ENCODE measurements around the gene CLDN9. TPM values are rescaled to one million over a fixed set of nuclear protein-coding genes. Genes with fewer than 3 reads are reported as not detected.

CLDN9 gene
- total and polyA plus RNA-seq, 9 of the 15 experiments (the other 6 are each of a cell fraction or from before 2014, with no cell fraction given), result 0.12 to 0.44 (median 0.22) TPM; not detected in 4

DNA sequence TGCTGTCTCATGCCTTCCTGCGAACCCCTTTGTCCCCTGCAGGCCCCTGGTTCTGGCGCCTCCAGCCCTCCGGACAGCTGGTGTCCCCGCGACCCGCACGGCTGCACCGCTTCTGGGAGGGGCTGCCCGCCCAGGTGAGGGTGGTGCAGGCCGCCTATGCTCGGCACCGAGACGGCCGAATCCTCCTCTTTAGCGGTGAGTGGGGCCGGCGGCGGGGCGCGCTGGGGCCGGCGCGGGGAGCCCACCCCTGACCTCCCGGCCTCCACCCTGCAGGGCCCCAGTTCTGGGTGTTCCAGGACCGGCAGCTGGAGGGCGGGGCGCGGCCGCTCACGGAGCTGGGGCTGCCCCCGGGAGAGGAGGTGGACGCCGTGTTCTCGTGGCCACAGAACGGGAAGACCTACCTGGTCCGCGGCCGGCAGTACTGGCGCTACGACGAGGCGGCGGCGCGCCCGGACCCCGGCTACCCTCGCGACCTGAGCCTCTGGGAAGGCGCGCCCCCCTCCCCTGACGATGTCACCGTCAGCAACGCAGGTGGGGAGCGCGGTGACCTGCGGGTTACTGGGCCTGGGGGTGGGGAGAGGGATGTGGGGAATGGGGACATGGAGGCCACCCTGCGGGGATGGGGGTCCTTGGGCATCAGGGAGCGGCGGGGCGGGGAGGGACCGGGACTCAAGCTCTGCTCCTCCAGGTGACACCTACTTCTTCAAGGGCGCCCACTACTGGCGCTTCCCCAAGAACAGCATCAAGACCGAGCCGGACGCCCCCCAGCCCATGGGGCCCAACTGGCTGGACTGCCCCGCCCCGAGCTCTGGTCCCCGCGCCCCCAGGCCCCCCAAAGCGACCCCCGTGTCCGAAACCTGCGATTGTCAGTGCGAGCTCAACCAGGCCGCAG is 45.7 kb downstream of the CLDN9 start (continued):
- TF ChIP-seq GTF3C2 (IDR thresholded peaks at IDR 0.05; ENCODE audit: borderline replicate concordance, extremely low read depth, insufficient read length) (no peak), TSC22D4 (tag; IDR thresholded peaks at IDR 0.05) (no peak), ZEB2 (IDR thresholded peaks at IDR 0.05) (no peak), SAP30 (IDR thresholded peaks at IDR 0.05; ENCODE audit: borderline replicate concordance, insufficient read depth, low read depth, low read length, poor library complexity, severe bottlenecking) (peak; percentile 32), ZNF507 (tag; conservative IDR thresholded peaks at IDR 0.05) (no peak), SMC3 (conservative IDR thresholded peaks at IDR 0.05; ENCODE audit: insufficient read depth, low read depth, low read length) (0 out of 2 replicates have a peak, but pooled peaks have one; percentile 11)
- TF ChIP-seq, protein P1, sequence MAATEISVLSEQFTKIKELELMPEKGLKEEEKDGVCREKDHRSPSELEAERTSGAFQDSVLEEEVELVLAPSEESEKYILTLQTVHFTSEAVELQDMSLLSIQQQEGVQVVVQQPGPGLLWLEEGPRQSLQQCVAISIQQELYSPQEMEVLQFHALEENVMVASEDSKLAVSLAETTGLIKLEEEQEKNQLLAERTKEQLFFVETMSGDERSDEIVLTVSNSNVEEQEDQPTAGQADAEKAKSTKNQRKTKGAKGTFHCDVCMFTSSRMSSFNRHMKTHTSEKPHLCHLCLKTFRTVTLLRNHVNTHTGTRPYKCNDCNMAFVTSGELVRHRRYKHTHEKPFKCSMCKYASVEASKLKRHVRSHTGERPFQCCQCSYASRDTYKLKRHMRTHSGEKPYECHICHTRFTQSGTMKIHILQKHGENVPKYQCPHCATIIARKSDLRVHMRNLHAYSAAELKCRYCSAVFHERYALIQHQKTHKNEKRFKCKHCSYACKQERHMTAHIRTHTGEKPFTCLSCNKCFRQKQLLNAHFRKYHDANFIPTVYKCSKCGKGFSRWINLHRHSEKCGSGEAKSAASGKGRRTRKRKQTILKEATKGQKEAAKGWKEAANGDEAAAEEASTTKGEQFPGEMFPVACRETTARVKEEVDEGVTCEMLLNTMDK (IDR thresholded peaks at IDR 0.05; ENCODE audit: borderline replicate concordance, insufficient read depth, low read depth, low read length, poor library complexity, severe bottlenecking), result peak; percentile 17
- TF ChIP-seq, protein P2, sequence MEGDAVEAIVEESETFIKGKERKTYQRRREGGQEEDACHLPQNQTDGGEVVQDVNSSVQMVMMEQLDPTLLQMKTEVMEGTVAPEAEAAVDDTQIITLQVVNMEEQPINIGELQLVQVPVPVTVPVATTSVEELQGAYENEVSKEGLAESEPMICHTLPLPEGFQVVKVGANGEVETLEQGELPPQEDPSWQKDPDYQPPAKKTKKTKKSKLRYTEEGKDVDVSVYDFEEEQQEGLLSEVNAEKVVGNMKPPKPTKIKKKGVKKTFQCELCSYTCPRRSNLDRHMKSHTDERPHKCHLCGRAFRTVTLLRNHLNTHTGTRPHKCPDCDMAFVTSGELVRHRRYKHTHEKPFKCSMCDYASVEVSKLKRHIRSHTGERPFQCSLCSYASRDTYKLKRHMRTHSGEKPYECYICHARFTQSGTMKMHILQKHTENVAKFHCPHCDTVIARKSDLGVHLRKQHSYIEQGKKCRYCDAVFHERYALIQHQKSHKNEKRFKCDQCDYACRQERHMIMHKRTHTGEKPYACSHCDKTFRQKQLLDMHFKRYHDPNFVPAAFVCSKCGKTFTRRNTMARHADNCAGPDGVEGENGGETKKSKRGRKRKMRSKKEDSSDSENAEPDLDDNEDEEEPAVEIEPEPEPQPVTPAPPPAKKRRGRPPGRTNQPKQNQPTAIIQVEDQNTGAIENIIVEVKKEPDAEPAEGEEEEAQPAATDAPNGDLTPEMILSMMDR (IDR thresholded peaks at IDR 0.05 in 2 of 3, conservative IDR thresholded peaks at IDR 0.05 in 1 of 3; ENCODE audit: insufficient read depth in 2 of 3, low read depth in 1 of 3, low read length in 3 of 3), result peak in 2 of 3 experiments; percentile 26 to 41; a peak in 2 of 6 replicates
